Measurements from ENCODE around the gene CTBP2.
"Not testable (repeated sequence)": the region's sequence is repeated elsewhere in the genome, so short reads cannot be mapped to it uniquely, and the experiment has no call there.

Gene CTBP2

GRCh38 chr10:125082471-125082870 is 77.9 kb downstream of the CTBP2 start:
- not testable (repeated sequence) for DNase-seq

GRCh38 chr10:125081931-125082330 is 78.4 kb downstream of the CTBP2 start:
- no peak for DNase-seq

- no peak for DNase-seq
These were observed 79.4 kb downstream of the CTBP2 start for GRCh38 chr10:125080984-125081383.

GRCh38 chr10:125080296-125080695 is 80.1 kb downstream of the CTBP2 start:
- DNase-seq, result no peak

GRCh38 chr10:125079091-125079600 is 81.2 kb downstream of the CTBP2 start:
- DNase-seq, result no peak

GRCh38 chr10:125076891-125077541 is 83.3 kb downstream of the CTBP2 start:
- DNase-seq, result no peak

GRCh38 chr10:125076121-125076825 is 84.1 kb downstream of the CTBP2 start:
- DNase-seq, result no peak

- no peak for DNase-seq
These were observed 86.4 kb downstream of the CTBP2 start for GRCh38 chr10:125073996-125074395.

GRCh38 chr10:125072794-125073193 is 87.6 kb downstream of the CTBP2 start:
- DNase-seq, result no peak

- DNase-seq, result no peak
These were observed 89.4 kb downstream of the CTBP2 start for GRCh38 chr10:125071008-125071407.

- DNase-seq, result no peak
These were observed 92.0 kb downstream of the CTBP2 start for GRCh38 chr10:125068406-125068805.

- no peak for DNase-seq
These were observed 92.6 kb downstream of the CTBP2 start for GRCh38 chr10:125067764-125068163.

- no peak for DNase-seq
These were observed 93.5 kb downstream of the CTBP2 start for GRCh38 chr10:125066764-125067450.

- DNase-seq, result no peak
These were observed 95.5 kb downstream of the CTBP2 start for GRCh38 chr10:125064681-125065492.

GRCh38 chr10:125063256-125063925 is 97.0 kb downstream of the CTBP2 start:
- DNase-seq, result no peak

- DNase-seq, result no peak
These were observed 97.5 kb downstream of the CTBP2 start for GRCh38 chr10:125062914-125063230.

GRCh38 chr10:125062227-125062913 is 98.0 kb downstream of the CTBP2 start:
- no peak for DNase-seq

- no peak for DNase-seq
These were observed 98.7 kb downstream of the CTBP2 start for GRCh38 chr10:125061557-125062226.

- DNase-seq, result no peak
These were observed 99.4 kb downstream of the CTBP2 start for GRCh38 chr10:125060826-125061556.

GRCh38 chr10:125060482-125060825 is 99.9 kb downstream of the CTBP2 start:
- DNase-seq, result no peak

- no peak for DNase-seq
These were observed 100.3 kb downstream of the CTBP2 start for GRCh38 chr10:125060026-125060425.

Data from NCI-H1417 treated with DMSO at 0.1 percent for 48 hours (cell line).